GM12878 (cell line): ENCODE measurements around the gene KCNMB2.
"Not testable (repeated sequence)": the region's sequence is repeated elsewhere in the genome, so short reads cannot be mapped to it uniquely, and the experiment has no call there.

Source experiments
- ZSCAN29 ChIP-seq: fragments of 450-650 bp; IDR thresholded peaks from 2 replicates; pipeline ENCODE4 v1.6.1; 2017; ENCODE audit warnings: mild to moderate bottlenecking, moderate library complexity
- TF ChIP-seq, protein P1 (sequence below), 3 experiments: IDR thresholded peaks in 2 of 3; conservative IDR thresholded peaks in 1 of 3; 2 replicates each; pipeline ENCODE4 v1.5.1; 2011; ENCODE audit warnings: low read depth in 3 of 3, low read length in 3 of 3, mild to moderate bottlenecking in 3 of 3, control low read depth in 2 of 3, moderate library complexity in 2 of 3, inconsistent platforms in 1 of 3, mixed read lengths in 1 of 3; ENCODE audit not compliant: control insufficient read depth in 2 of 3, insufficient read depth in 1 of 3; ENCODE audit errors: extremely low read depth in 1 of 3
- TF ChIP-seq, protein P2 (sequence below): IDR thresholded peaks from 2 replicates; pipeline ENCODE4 v1.6.1; 2012; ENCODE audit warnings: low read depth, low read length, improper control_type of control experiment

DNA sequence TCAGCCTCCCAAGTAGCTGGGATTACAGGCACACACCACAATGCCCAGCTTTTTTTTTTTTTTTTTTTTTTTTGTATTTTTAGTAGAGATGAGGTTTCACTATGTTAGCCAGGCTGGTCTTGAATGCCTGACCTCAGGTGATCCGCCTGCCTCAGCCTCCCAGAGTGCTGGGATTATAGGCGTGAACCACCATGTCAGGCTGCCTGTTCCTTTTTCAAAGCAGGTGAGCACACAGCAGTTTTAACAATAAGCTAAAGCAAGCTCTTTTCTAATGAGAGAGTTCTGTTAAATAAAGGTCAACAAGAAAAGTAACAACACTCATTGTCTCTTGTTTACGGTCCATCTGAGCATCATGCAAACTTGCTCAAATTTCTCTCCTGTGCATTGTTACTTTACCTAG lies 13.2 kb downstream of the KCNMB2 start:
- TF ChIP-seq, protein P1, sequence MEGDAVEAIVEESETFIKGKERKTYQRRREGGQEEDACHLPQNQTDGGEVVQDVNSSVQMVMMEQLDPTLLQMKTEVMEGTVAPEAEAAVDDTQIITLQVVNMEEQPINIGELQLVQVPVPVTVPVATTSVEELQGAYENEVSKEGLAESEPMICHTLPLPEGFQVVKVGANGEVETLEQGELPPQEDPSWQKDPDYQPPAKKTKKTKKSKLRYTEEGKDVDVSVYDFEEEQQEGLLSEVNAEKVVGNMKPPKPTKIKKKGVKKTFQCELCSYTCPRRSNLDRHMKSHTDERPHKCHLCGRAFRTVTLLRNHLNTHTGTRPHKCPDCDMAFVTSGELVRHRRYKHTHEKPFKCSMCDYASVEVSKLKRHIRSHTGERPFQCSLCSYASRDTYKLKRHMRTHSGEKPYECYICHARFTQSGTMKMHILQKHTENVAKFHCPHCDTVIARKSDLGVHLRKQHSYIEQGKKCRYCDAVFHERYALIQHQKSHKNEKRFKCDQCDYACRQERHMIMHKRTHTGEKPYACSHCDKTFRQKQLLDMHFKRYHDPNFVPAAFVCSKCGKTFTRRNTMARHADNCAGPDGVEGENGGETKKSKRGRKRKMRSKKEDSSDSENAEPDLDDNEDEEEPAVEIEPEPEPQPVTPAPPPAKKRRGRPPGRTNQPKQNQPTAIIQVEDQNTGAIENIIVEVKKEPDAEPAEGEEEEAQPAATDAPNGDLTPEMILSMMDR (IDR thresholded peaks at IDR 0.05 in 2 of 3, conservative IDR thresholded peaks at IDR 0.05 in 1 of 3; ENCODE audit: control insufficient read depth in 2 of 3, extremely low read depth in 1 of 3, insufficient read depth in 1 of 3, low read depth in 3 of 3, low read length in 3 of 3) = not testable (repeated sequence)
- TF ChIP-seq, protein P2, sequence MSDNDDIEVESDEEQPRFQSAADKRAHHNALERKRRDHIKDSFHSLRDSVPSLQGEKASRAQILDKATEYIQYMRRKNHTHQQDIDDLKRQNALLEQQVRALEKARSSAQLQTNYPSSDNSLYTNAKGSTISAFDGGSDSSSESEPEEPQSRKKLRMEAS = not testable (repeated sequence)
- not testable (repeated sequence) for TF ChIP-seq ZSCAN29
